HCT116 (cell line): ENCODE measurements around the gene DCP1A. TPM values are rescaled to one million over a fixed set of nuclear protein-coding genes. Genes with fewer than 3 reads are reported as not detected.

Experiments used
- ATAC-seq: fragments of 200-7000 bp; cut with Tn5 transposase; 2 replicates; pipeline ENCODE4 v1.9.1; 2020; ENCODE audit warnings: mild to moderate bottlenecking, moderate library complexity
- BruUV-seq: library from RNA; stranded (reverse); fragments of 400-500 nt; replicated peaks from 2 replicates; lab custom pipeline; 2021; lab: Mats Ljungman, UMichigan
- CTCF ChIA-PET: fragments of 300-600 bp; sonication (Branson Sonifier 250); formaldehyde crosslinking; loops from one replicate; lab custom pipeline; 2021; ENCODE audit warnings: antibody characterized with exemption; lab: Charles Lee
- POLR2A ChIA-PET: fragments of 300-600, 350-600 bp; sonication (Branson Sonifier 250); formaldehyde crosslinking; loops from one replicate; lab custom pipeline; 2021; ENCODE audit warnings: antibody characterized with exemption; lab: Charles Lee
- RAD21 ChIA-PET, 2 experiments: fragments of 300-600 bp; sonication (Branson Sonifier 250); formaldehyde crosslinking; loops; one replicate each; lab custom pipeline; 2023; ENCODE audit warnings: low total read pairs in 2 of 2; ENCODE audit not compliant: uncharacterized antibody in 2 of 2, unreplicated experiment in 2 of 2, low non-redundant PET in 1 of 2; lab: Charles Lee
- DNase-seq: peaks from one replicate; pipeline ENCODE4 v3.0.0-alpha.2; 2010; ENCODE audit warnings: low read depth, low spot score
- H2AFZ ChIP-seq: fragments of 200-600 bp; shearing (Covaris generic), sonication (generic); 2 replicates; pipeline ENCODE4 v1.6.1; 2017; ENCODE audit warnings: low read depth, mixed run types, mixed read lengths, antibody characterized with exemption, low read length; ENCODE audit not compliant: poor library complexity, severe bottlenecking
- H3K27ac ChIP-seq: 2 replicates; pipeline ENCODE4 v1.5.1; 2012; ENCODE audit warnings: low read depth, low read length
- H3K27me3 ChIP-seq: fragments of 200-600 bp; sonication (generic); 2 replicates; pipeline ENCODE4 v1.6.1; 2016; ENCODE audit warnings: mixed run types, low read length, mixed read lengths; ENCODE audit not compliant: insufficient read depth
- H3K36me3 ChIP-seq, 2 experiments: fragments of 200-500 bp in 1 of 2; fragments of 200-600 bp in 1 of 2; sonication (Bioruptor generic) in 1 of 2; sonication (generic) in 1 of 2; 2 replicates each; pipeline versions ENCODE4 v1.5.1 to v1.6.1; 2014 to 2016; ENCODE audit warnings: low read length in 2 of 2, inconsistent platforms in 1 of 2, mixed read lengths in 1 of 2, mixed run types in 1 of 2; ENCODE audit not compliant: insufficient read depth in 2 of 2, control insufficient read depth in 1 of 2
- H3K4me1 ChIP-seq, 2 experiments: fragments of 200-600 bp in 1 of 2; sonication (generic) in 1 of 2; 2 replicates each; pipeline versions ENCODE4 v1.5.1 to v1.6.1; 2012 to 2017; ENCODE audit warnings: low read length in 2 of 2, inconsistent platforms in 1 of 2, mild to moderate bottlenecking in 1 of 2, mixed read lengths in 1 of 2, mixed run types in 1 of 2, moderate library complexity in 1 of 2; ENCODE audit not compliant: insufficient read depth in 2 of 2, control insufficient read depth in 1 of 2
- H3K4me2 ChIP-seq: fragments of 200-600 bp; sonication (generic); 2 replicates; pipeline ENCODE4 v1.6.1; 2017; ENCODE audit warnings: mixed run types, low read length, mixed read lengths
- H3K4me3 ChIP-seq, 2 experiments: fragments of 200-600 bp in 1 of 2; sonication (generic) in 1 of 2; replicated peaks in 1 of 2; 2 replicates each; pipeline ENCODE4 v1.5.1; 2011 to 2016; ENCODE audit warnings: low read length in 2 of 2, control low read depth in 1 of 2, low read depth in 1 of 2, mild to moderate bottlenecking in 1 of 2, mixed read lengths in 1 of 2, mixed run types in 1 of 2
- H3K79me2 ChIP-seq: fragments of 200-600 bp; sonication (generic); 2 replicates; pipeline ENCODE4 v1.6.1; 2017; ENCODE audit warnings: mild to moderate bottlenecking, mixed run types, low read length, moderate library complexity, mixed read lengths; ENCODE audit not compliant: insufficient read depth
- H3K9ac ChIP-seq: fragments of 200-600 bp; sonication (generic); 2 replicates; pipeline ENCODE4 v1.6.1; 2016; ENCODE audit warnings: low read length, mixed read lengths
- H3K9me2 ChIP-seq: fragments of 200-600 bp; sonication (generic), shearing (Covaris generic); 2 replicates; pipeline ENCODE4 v1.6.1; 2017; ENCODE audit warnings: mixed run types, mild to moderate bottlenecking, moderate library complexity; ENCODE audit not compliant: insufficient read depth
- H3K9me3 ChIP-seq, 2 experiments: fragments of 200-500 bp in 1 of 2; fragments of 200-600 bp in 1 of 2; sonication (Bioruptor generic) in 1 of 2; sonication (generic) in 1 of 2; 2 replicates each; pipeline ENCODE4 v1.6.1; 2014 to 2017; ENCODE audit warnings: low read length in 2 of 2, mixed read lengths in 2 of 2, inconsistent platforms in 1 of 2, low read depth in 1 of 2, mild to moderate bottlenecking in 1 of 2, mixed run types in 1 of 2, moderate library complexity in 1 of 2; ENCODE audit not compliant: control insufficient read depth in 1 of 2, insufficient read depth in 1 of 2
- H4K20me1 ChIP-seq: fragments of 200-600 bp; sonication (generic), shearing (Covaris generic); 2 replicates; pipeline ENCODE4 v1.6.1; 2017; ENCODE audit warnings: mixed run types, mild to moderate bottlenecking, moderate library complexity; ENCODE audit not compliant: insufficient read depth
- CBX3 ChIP-seq: IDR thresholded peaks from 2 replicates; pipeline ENCODE4 v1.6.1; 2012; ENCODE audit warnings: low read depth
- CEBPB ChIP-seq: IDR thresholded peaks from 2 replicates; pipeline ENCODE4 v1.6.1; 2012; ENCODE audit warnings: low read depth
- EGR1 ChIP-seq: IDR thresholded peaks from 2 replicates; pipeline ENCODE4 v1.6.1; 2012; ENCODE audit warnings: low read depth
- EZH2 ChIP-seq: fragments of 200-600 bp; sonication (generic); IDR thresholded peaks from 2 replicates; pipeline ENCODE4 v1.6.1; 2017; ENCODE audit warnings: antibody characterized with exemption, mixed run types
- FOSL1 ChIP-seq: IDR thresholded peaks from 2 replicates; pipeline ENCODE4 v1.6.1; 2012; ENCODE audit warnings: low read depth
- JUND ChIP-seq: IDR thresholded peaks from 2 replicates; pipeline ENCODE4 v1.6.1; 2012
- POLR2AphosphoS5 ChIP-seq: IDR thresholded peaks from 2 replicates; pipeline ENCODE4 v1.6.1; 2011; ENCODE audit warnings: mild to moderate bottlenecking, low read depth, low read length, moderate library complexity
- SP1 ChIP-seq: IDR thresholded peaks from 2 replicates; pipeline ENCODE4 v1.6.1; 2012; ENCODE audit warnings: low read depth
- ZNF274 ChIP-seq: fragments of 200-500 bp; sonication (Bioruptor generic); IDR thresholded peaks from 2 replicates; pipeline ENCODE4 v1.6.1; 2014; ENCODE audit warnings: mild to moderate bottlenecking, low read depth, low read length, inconsistent platforms
- intact Hi-C: fragments of 100-400 bp; cut with micrococcal nuclease; formaldehyde crosslinking; loops from 2 replicates; pipeline ENCODE4 v1.10.0; 2022
- total RNA-seq: library from RNA; stranded (reverse); gene quantifications from one replicate; pipeline ENCODE4 v1.2.1, GENCODE V29; 2021; ENCODE audit not compliant: unreplicated experiment
- TF ChIP-seq, protein P1 (sequence below): IDR thresholded peaks from 2 replicates; pipeline ENCODE4 v1.6.1; 2011; ENCODE audit warnings: mild to moderate bottlenecking, low read length, moderate library complexity; ENCODE audit not compliant: insufficient replicate concordance; ENCODE audit errors: extremely low read depth

Gene DCP1A
- total RNA-seq, 1 experiment from 2014 or later = 33.2 TPM

DNA sequence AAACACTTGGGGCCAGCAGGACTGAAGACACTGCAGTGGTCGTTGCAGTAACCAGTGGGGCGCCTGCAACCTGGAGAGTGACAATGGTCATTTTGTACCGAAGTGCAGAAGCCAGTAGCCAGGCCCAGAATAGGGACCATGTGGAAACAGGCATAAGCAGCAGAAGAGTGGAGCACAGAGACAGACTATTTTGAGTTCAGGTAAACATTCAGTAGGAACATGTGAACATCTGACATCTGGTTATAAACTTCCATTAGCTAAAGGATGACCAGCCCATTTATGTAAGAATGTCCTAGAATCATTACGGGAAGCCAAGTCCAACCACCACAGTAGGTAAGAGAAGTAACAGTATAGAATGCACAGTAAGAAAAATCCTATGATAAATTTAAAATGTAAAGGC is 59.1 kb downstream of the DCP1A start:
- Histone ChIP-seq H3K4me1 (no peaks in the 10 kb centered on the region), H4K20me1 (no peaks in the 10 kb centered on the region; the same call in 1 of the 2 replicates), H3K4me3 (no peak overlapping the region), H3K9ac (no peak overlapping the region), H3K79me2 (no peaks in the 10 kb centered on the region), H2AFZ (no peak overlapping the region), H3K27ac (no peak overlapping the region), H3K9me3 (no peaks in the 10 kb centered on the region), H3K4me2 (no peak overlapping the region), H3K9me2 (no peaks in the 10 kb centered on the region), H3K36me3 (peaks cover 18 to 20% of the 10 kb centered on the region in 2 experiments; a peak in 3 of 4 replicates), H3K27me3 (no peaks in the 10 kb centered on the region)
- ATAC-seq (no peak), DNase-seq (no peak)
- ChIA-PET POLR2A (no interaction called here), CTCF (no interaction called here), RAD21 (no interaction called here)
- intact Hi-C loops = no loop called here
- BruUV-seq = no TSS peak
- TF ChIP-seq EZH2 (no peak), ZNF274 (no peak), CEBPB (no peak), FOSL1 (no peak), POLR2AphosphoS5 (no peak), EGR1 (no peak), SP1 (no peak), CBX3 (no peak), JUND (no peak)
- TF ChIP-seq, protein P1, sequence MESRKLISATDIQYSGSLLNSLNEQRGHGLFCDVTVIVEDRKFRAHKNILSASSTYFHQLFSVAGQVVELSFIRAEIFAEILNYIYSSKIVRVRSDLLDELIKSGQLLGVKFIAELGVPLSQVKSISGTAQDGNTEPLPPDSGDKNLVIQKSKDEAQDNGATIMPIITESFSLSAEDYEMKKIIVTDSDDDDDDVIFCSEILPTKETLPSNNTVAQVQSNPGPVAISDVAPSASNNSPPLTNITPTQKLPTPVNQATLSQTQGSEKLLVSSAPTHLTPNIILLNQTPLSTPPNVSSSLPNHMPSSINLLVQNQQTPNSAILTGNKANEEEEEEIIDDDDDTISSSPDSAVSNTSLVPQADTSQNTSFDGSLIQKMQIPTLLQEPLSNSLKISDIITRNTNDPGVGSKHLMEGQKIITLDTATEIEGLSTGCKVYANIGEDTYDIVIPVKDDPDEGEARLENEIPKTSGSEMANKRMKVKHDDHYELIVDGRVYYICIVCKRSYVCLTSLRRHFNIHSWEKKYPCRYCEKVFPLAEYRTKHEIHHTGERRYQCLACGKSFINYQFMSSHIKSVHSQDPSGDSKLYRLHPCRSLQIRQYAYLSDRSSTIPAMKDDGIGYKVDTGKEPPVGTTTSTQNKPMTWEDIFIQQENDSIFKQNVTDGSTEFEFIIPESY = no peak
